GM23338 (cell line): ENCODE data around the gene FEM1B. TPM values are rescaled to one million over a fixed set of nuclear protein-coding genes. Genes with fewer than 3 reads are reported as not detected.

ENCODE experiments used
- ATAC-seq: fragments of 200-7000 bp; cut with Tn5 transposase; 3 replicates; pipeline ENCODE4 v1.9.1; 2020
- DNase-seq: peaks from one replicate; pipeline ENCODE4 v3.0.0-alpha.2; 2015; ENCODE audit warnings: low spot score
- H2AFZ ChIP-seq: fragments of 200-600 bp; sonication (generic); 2 replicates; pipeline ENCODE4 v1.8.0; 2016; ENCODE audit warnings: antibody characterized with exemption, mild to moderate bottlenecking, moderate library complexity
- H3F3A ChIP-seq: fragments of 200-600 bp; sonication (generic); replicated peaks from 2 replicates; pipeline ENCODE4 v1.8.0; 2017; ENCODE audit warnings: antibody characterized with exemption, mixed run types, low read depth
- H3K27ac ChIP-seq: fragments of 200-600 bp; sonication (generic); 2 replicates; pipeline ENCODE4 v1.6.1; 2016; ENCODE audit warnings: low read depth
- H3K27me3 ChIP-seq: fragments of 200-600 bp; sonication (generic); 2 replicates; pipeline ENCODE4 v1.8.0; 2016; ENCODE audit warnings: mild to moderate bottlenecking, mixed run types, moderate library complexity; ENCODE audit not compliant: insufficient read depth
- H3K36me3 ChIP-seq: fragments of 200-600 bp; sonication (generic); 2 replicates; pipeline ENCODE4 v1.8.0; 2016; ENCODE audit warnings: mild to moderate bottlenecking; ENCODE audit not compliant: insufficient read depth
- H3K4me1 ChIP-seq: fragments of 200-600 bp; sonication (generic); 2 replicates; pipeline ENCODE4 v1.8.0; 2016; ENCODE audit warnings: mild to moderate bottlenecking, moderate library complexity; ENCODE audit not compliant: insufficient read depth
- H3K4me2 ChIP-seq: fragments of 200-600 bp; sonication (generic); 2 replicates; pipeline ENCODE4 v1.7.1; 2017; ENCODE audit warnings: mixed run types
- H3K4me3 ChIP-seq: fragments of 200-600 bp; sonication (generic); 2 replicates; pipeline ENCODE4 v1.6.1; 2016; ENCODE audit warnings: mixed run types
- H3K79me2 ChIP-seq: fragments of 200-600 bp; sonication (generic); replicated peaks from 2 replicates; pipeline ENCODE4 v1.8.0; 2017; ENCODE audit warnings: mild to moderate bottlenecking; ENCODE audit not compliant: insufficient read depth
- H3K9me2 ChIP-seq: fragments of 200-600 bp; sonication (generic); 2 replicates; pipeline ENCODE4 v1.8.0; 2017; ENCODE audit not compliant: insufficient read depth
- H4K20me1 ChIP-seq: fragments of 200-600 bp; sonication (generic); replicated peaks from 2 replicates; pipeline ENCODE4 v1.8.0; 2017; ENCODE audit warnings: mild to moderate bottlenecking; ENCODE audit not compliant: insufficient read depth
- H3K27ac Mint-ChIP-seq: 2 replicates; pipeline ENCODE4 v1.8.0; 2020; ENCODE audit warnings: inconsistent platforms, mild to moderate bottlenecking, moderate library complexity, mixed read lengths
- H3K27me3 Mint-ChIP-seq: 3 replicates; pipeline ENCODE4 v1.8.0; 2022; ENCODE audit warnings: low read depth, mild to moderate bottlenecking, moderate library complexity, mixed read lengths, inconsistent platforms; ENCODE audit not compliant: insufficient read depth, poor library complexity
- H3K36me3 Mint-ChIP-seq: 3 replicates; pipeline ENCODE4 v1.8.0; 2021; ENCODE audit warnings: low read depth, mild to moderate bottlenecking, inconsistent platforms, moderate library complexity, mixed read lengths
- H3K4me1 Mint-ChIP-seq: 3 replicates; pipeline ENCODE4 v1.8.0; 2020; ENCODE audit warnings: mild to moderate bottlenecking, inconsistent platforms, mixed read lengths
- H3K4me3 Mint-ChIP-seq: 3 replicates; pipeline ENCODE4 v1.8.0; 2021; ENCODE audit warnings: moderate library complexity, mild to moderate bottlenecking, inconsistent platforms, mixed read lengths
- H3K9me3 Mint-ChIP-seq: 3 replicates; pipeline ENCODE4 v1.8.0; 2020; ENCODE audit warnings: moderate library complexity, mild to moderate bottlenecking, inconsistent platforms, mixed read lengths
- CTCF ChIP-seq, 2 experiments: fragments of 200-600 bp in 1 of 2; sonication (generic) in 1 of 2; conservative IDR thresholded peaks; 2 replicates each; pipeline versions ENCODE4 v1.5.1 to v1.6.1; 2016 to 2017; ENCODE audit warnings: antibody characterized with exemption in 2 of 2, low read depth in 2 of 2, mild to moderate bottlenecking in 2 of 2, moderate library complexity in 1 of 2
- EZH2 ChIP-seq: fragments of 200-600 bp; sonication (generic); IDR thresholded peaks from one replicate; pipeline ENCODE4 v1.8.0; 2017; ENCODE audit warnings: antibody characterized with exemption, mild to moderate bottlenecking, low read depth; ENCODE audit not compliant: unreplicated experiment
- NANOG ChIP-seq: IDR thresholded peaks from 2 replicates; pipeline ENCODE4 v1.6.1; 2016; ENCODE audit warnings: antibody characterized with exemption, borderline replicate concordance
- POLR2AphosphoS5 ChIP-seq: IDR thresholded peaks from 2 replicates; pipeline ENCODE4 v1.6.1; 2016; ENCODE audit warnings: antibody characterized with exemption, low read depth
- REST ChIP-seq: IDR thresholded peaks from one replicate; pipeline ENCODE4 v1.6.1; 2018; ENCODE audit warnings: antibody characterized with exemption; ENCODE audit not compliant: unreplicated experiment
- STAT1 ChIP-seq: IDR thresholded peaks from one replicate; pipeline ENCODE4 v1.6.1; 2016; ENCODE audit warnings: antibody characterized with exemption; ENCODE audit not compliant: unreplicated experiment
- ZNF114 ChIP-seq: fragments of 250-450 bp; sonication (Bioruptor Pico); IDR thresholded peaks from 2 replicates; pipeline ENCODE4 v1.5.0; 2020; ENCODE audit warnings: mild to moderate bottlenecking, moderate library complexity
- ZNF331 ChIP-seq: fragments of 250-450 bp; sonication (Bioruptor Pico); IDR thresholded peaks from 2 replicates; pipeline ENCODE4 v1.5.0; 2020; ENCODE audit warnings: low read depth, mild to moderate bottlenecking, moderate library complexity
- polyA plus RNA-seq: library from polyadenylated mRNA; unstranded; fragments of >200 nt; fragmentation: Nextera tagmentation; extraction: Ambion mirVana; gene quantifications from 2 replicates; pipeline ENCODE4 v1.2.1, GENCODE V29; 2016
- total RNA-seq: library from RNA; depleted of rRNA; stranded (reverse); fragments of >200 nt; shearing (Covaris generic); gene quantifications from 2 replicates; pipeline ENCODE4 v1.2.3, GENCODE V29; 2014
- TF ChIP-seq, protein P1 (sequence below): IDR thresholded peaks from 2 replicates; pipeline ENCODE4 v1.6.1; 2016; ENCODE audit warnings: antibody characterized with exemption

Gene FEM1B
- total and polyA plus RNA-seq, 2 experiments from 2014 or later, result 13.0 to 82.0 TPM

DNA sequence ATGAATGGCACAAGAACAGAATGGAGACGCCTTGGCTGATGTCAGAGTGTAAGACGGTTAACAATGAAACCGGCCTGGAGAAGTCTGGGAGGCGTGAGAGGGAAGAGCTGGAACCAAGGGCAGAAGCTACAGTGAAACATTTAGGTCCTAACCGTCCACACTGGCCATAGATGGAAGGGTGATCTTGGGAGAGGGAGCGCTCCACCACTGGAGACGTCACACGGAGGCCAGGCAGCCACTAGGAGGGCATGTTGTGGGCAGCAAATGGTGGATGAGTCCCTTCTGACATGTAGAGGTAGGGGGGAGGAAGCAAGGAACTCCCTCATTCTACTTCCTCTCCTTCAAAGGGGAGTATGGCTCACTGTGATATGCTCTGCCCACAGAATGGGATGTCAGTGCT, 23.8 kb downstream of the FEM1B start (continued):
- TF ChIP-seq CTCF (conservative IDR thresholded peaks at IDR 0.05; ENCODE audit: low read depth in 2 of 2), result no peak
- TF ChIP-seq ZNF114 (CRISPR knock-in tag), result no peak

DNA sequence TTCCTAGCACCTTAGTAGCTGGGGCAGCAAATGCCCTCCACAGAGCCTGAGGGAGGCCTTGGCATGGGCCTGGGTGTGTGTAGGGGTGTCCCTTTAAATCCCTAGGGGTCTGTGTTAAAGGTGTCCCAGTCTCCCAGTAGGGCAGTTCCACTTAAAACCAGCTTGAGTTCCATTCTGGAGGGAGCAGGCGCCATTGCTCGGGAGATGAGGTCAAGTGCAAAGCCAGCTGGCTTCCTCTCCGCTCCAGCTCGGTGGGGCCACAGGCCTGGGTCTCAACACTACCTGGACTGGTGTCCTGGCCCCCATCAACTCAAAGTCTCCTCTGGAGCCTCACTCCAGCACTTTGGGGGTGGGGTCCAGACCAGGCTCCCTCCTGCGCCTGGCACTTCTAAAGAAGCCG, 25.2 kb downstream of the FEM1B start:
- H3K27me3 Mint-ChIP-seq, result peaks cover 9% of the 10 kb centered on the region
- H3K4me3 Mint-ChIP-seq, result no peak overlapping the region
- no peaks in the 10 kb centered on the region for H3K9me2 ChIP-seq
- H3K4me2 ChIP-seq, result no peak overlapping the region
- no peak overlapping the region for H3K4me3 ChIP-seq
- H4K20me1 ChIP-seq, result no peaks in the 10 kb centered on the region
- H3K9me3 Mint-ChIP-seq, result no peaks in the 10 kb centered on the region
- TF ChIP-seq EZH2, result no peak
- no peak for TF ChIP-seq POLR2AphosphoS5
- no peak for TF ChIP-seq ZNF114 (CRISPR knock-in tag)
- no peak for TF ChIP-seq ZNF331 (CRISPR knock-in tag)
- no peak for TF ChIP-seq REST
- no peak for TF ChIP-seq NANOG
- TF ChIP-seq STAT1, result no peak
- H3F3A ChIP-seq, result peaks cover 18% of the 10 kb centered on the region
- no peaks in the 10 kb centered on the region for H3K36me3 ChIP-seq
- no peaks in the 10 kb centered on the region for H3K79me2 ChIP-seq
- H2AFZ ChIP-seq, result no peak overlapping the region
- no peak overlapping the region for H3K27ac Mint-ChIP-seq
- no peaks in the 10 kb centered on the region for H3K27me3 ChIP-seq
- H3K4me1 Mint-ChIP-seq, result peaks cover 34% of the 10 kb centered on the region
- no peak overlapping the region for H3K27ac ChIP-seq
- H3K36me3 Mint-ChIP-seq, result no peaks in the 10 kb centered on the region; the same call in 2 of the 3 replicates
- H3K4me1 ChIP-seq, result peaks cover 33% of the 10 kb centered on the region
- ATAC-seq (no peak), DNase-seq (no peak)

DNA sequence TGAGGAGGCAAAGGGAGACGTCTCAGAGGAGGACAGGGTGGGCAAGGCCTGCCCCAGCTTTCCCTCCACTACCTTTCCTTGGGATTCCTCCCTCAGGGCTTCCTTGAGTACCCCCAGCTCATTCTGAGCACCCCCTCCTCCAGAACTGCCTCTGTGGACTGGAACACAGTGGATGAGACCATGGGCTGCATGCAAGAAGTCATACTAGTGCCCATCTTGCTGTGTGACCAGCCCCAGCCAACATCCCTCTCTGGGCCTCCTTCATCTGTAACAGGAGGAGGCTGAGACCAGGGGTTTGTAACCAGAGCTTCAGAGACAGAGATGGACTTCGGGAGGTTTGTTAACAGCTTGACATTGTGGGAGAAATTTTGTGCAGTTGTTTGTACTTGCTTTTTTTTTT, 25.6 kb downstream of the FEM1B start:
- H3K4me3 ChIP-seq, result no peak overlapping the region
- Mint-ChIP-seq H3K36me3 (no peaks in the 10 kb centered on the region; the same call in 2 of the 3 replicates), H3K4me1 (peaks cover 34% of the 10 kb centered on the region), H3K9me3 (no peaks in the 10 kb centered on the region), H3K4me3 (no peak overlapping the region), H3K27me3 (peaks cover 9% of the 10 kb centered on the region), H3K27ac (no peak overlapping the region)
- no peak overlapping the region for H2AFZ ChIP-seq
- H3K4me2 ChIP-seq, result no peak overlapping the region
- no peak for DNase-seq
- H3K27ac ChIP-seq, result no peak overlapping the region
- H3K79me2 ChIP-seq, result no peaks in the 10 kb centered on the region
- no peaks in the 10 kb centered on the region for H3K9me2 ChIP-seq
- ATAC-seq, result no peak
- H3F3A ChIP-seq, result peaks cover 18% of the 10 kb centered on the region
- no peaks in the 10 kb centered on the region for H4K20me1 ChIP-seq
- no peaks in the 10 kb centered on the region for H3K27me3 ChIP-seq
- H3K4me1 ChIP-seq, result peaks cover 33% of the 10 kb centered on the region
- TF ChIP-seq, protein P1, sequence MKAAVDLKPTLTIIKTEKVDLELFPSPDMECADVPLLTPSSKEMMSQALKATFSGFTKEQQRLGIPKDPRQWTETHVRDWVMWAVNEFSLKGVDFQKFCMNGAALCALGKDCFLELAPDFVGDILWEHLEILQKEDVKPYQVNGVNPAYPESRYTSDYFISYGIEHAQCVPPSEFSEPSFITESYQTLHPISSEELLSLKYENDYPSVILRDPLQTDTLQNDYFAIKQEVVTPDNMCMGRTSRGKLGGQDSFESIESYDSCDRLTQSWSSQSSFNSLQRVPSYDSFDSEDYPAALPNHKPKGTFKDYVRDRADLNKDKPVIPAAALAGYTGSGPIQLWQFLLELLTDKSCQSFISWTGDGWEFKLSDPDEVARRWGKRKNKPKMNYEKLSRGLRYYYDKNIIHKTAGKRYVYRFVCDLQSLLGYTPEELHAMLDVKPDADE, result no peak
- H3K36me3 ChIP-seq, result no peaks in the 10 kb centered on the region
